Measurements from ENCODE around the gene CCDC60. TPM values are rescaled to one million over a fixed set of nuclear protein-coding genes. Genes with fewer than 3 reads are reported as not detected.

Gene CCDC60
- polyA plus RNA-seq, 3 donors: not detected

DNA sequence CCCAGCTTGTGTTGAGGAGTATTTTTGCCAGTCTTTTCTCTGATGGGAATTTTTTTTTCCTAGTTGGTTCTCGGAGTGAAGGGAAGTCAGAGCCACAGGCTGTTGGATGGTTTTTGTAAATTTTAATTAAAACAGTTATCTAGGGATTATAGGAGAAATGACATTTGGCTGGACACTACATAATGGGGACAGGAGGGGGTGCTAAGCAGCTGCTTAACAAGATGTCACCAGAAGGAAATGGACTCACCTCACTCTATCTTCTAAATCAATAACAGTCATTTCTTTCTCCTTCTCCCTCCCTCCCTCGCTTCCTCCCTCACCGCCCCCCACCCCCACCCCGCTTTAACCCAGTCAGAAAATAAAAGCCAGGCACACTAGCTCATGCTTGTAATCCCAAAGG, 165.7 kb downstream of the CCDC60 start:
- Histone ChIP-seq H2AFZ (ENCODE audit: insufficient read depth, low read depth, low read length, poor library complexity, severe bottlenecking) (no peak overlapping the region), H3K4me2 (replicated peaks; ENCODE audit: extremely low read depth, low read length, poor library complexity, severe bottlenecking) (no peak overlapping the region), H3K4me3 (replicated peaks in 1 of 3; ENCODE audit: low read depth in 2 of 3, low read length in 3 of 3) (no peak overlapping the region), H3K79me2 (ENCODE audit: insufficient read depth, low read length) (no peaks in the 10 kb centered on the region), H3K4me1 (ENCODE audit: control insufficient read depth in 1 of 2, insufficient read depth in 2 of 2, low read length in 2 of 2) (no peaks in the 10 kb centered on the region), H3K9me3 (replicated peaks in 1 of 2; ENCODE audit: control insufficient read depth in 1 of 2, insufficient read depth in 1 of 2, low read length in 2 of 2) (no peaks in the 10 kb centered on the region), H4K20me1 (ENCODE audit: insufficient read depth, low read length) (no peaks in the 10 kb centered on the region), H3K27me3 (ENCODE audit: control insufficient read depth in 2 of 2, insufficient read depth in 2 of 2, low read length in 2 of 2) (peaks cover 0 to 3% of the 10 kb centered on the region in 2 donors), H3K36me3 (replicated peaks in 1 of 2; ENCODE audit: control insufficient read depth in 1 of 2, insufficient read depth in 2 of 2, low read length in 2 of 2) (no peaks in the 10 kb centered on the region), H3K27ac (ENCODE audit: low read depth in 1 of 2, low read length in 2 of 2) (no peak overlapping the region), H3K9ac (ENCODE audit: insufficient read depth, low read length, poor library complexity, severe bottlenecking) (no peak overlapping the region)
- Mint-ChIP-seq H3K4me3 (no peak overlapping the region), H3K27me3 (ENCODE audit: low read depth in 3 of 3) (peaks cover 9 to 13% (median 11%) of the 10 kb centered on the region in 3 donors), H3K4me1 (no peaks in the 10 kb centered on the region), H3K36me3 (no peaks in the 10 kb centered on the region), H3K9me3 (peaks cover 0 to 2% (median 0%) of the 10 kb centered on the region in 7 donors), H3K27ac (no peak overlapping the region)
- intact Hi-C loops (cut with micrococcal nuclease): no loop called here
- 64% methylated on average over 2 of the region's 4 CpGs for WGBS (ENCODE audit: insufficient coverage)
- DNase-seq: no peak
- TF ChIP-seq, protein P1, sequence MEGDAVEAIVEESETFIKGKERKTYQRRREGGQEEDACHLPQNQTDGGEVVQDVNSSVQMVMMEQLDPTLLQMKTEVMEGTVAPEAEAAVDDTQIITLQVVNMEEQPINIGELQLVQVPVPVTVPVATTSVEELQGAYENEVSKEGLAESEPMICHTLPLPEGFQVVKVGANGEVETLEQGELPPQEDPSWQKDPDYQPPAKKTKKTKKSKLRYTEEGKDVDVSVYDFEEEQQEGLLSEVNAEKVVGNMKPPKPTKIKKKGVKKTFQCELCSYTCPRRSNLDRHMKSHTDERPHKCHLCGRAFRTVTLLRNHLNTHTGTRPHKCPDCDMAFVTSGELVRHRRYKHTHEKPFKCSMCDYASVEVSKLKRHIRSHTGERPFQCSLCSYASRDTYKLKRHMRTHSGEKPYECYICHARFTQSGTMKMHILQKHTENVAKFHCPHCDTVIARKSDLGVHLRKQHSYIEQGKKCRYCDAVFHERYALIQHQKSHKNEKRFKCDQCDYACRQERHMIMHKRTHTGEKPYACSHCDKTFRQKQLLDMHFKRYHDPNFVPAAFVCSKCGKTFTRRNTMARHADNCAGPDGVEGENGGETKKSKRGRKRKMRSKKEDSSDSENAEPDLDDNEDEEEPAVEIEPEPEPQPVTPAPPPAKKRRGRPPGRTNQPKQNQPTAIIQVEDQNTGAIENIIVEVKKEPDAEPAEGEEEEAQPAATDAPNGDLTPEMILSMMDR (IDR thresholded peaks at IDR 0.05): no peak

DNA sequence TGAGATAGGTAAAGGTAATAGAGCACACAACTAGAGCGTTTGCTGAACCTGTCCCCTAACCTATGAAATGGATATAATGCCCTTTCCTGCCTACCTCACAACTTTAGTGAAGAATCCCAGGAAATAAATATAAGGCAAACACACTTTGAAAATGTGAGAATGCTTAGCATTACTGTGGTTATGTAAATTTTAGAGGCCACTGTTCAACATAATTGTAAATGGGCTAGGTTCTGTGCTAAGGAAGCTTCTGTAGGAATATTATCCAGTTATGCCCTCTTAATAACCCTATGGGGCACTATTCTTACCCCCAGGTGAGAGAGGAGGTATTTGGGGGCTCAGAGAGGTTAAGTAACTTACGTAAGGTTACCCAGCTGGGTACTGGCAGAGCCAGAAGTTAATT, 166.5 kb downstream of the CCDC60 start:
- Histone ChIP-seq H3K27ac (ENCODE audit: low read depth in 1 of 2, low read length in 2 of 2) (no peak overlapping the region), H3K9ac (ENCODE audit: insufficient read depth, low read length, poor library complexity, severe bottlenecking) (no peak overlapping the region), H3K27me3 (ENCODE audit: control insufficient read depth in 2 of 2, insufficient read depth in 2 of 2, low read length in 2 of 2) (peaks cover 0 to 3% of the 10 kb centered on the region in 2 donors), H2AFZ (ENCODE audit: insufficient read depth, low read depth, low read length, poor library complexity, severe bottlenecking) (no peak overlapping the region), H3K4me3 (replicated peaks in 1 of 3; ENCODE audit: low read depth in 2 of 3, low read length in 3 of 3) (no peak overlapping the region), H3K9me3 (replicated peaks in 1 of 2; ENCODE audit: control insufficient read depth in 1 of 2, insufficient read depth in 1 of 2, low read length in 2 of 2) (no peaks in the 10 kb centered on the region), H3K4me2 (replicated peaks; ENCODE audit: extremely low read depth, low read length, poor library complexity, severe bottlenecking) (no peak overlapping the region), H3K36me3 (replicated peaks in 1 of 2; ENCODE audit: control insufficient read depth in 1 of 2, insufficient read depth in 2 of 2, low read length in 2 of 2) (no peaks in the 10 kb centered on the region), H3K79me2 (ENCODE audit: insufficient read depth, low read length) (no peaks in the 10 kb centered on the region), H4K20me1 (ENCODE audit: insufficient read depth, low read length) (no peaks in the 10 kb centered on the region), H3K4me1 (ENCODE audit: control insufficient read depth in 1 of 2, insufficient read depth in 2 of 2, low read length in 2 of 2) (no peaks in the 10 kb centered on the region)
- H3K27me3 Mint-ChIP-seq (ENCODE audit: low read depth in 3 of 3): peaks cover 7 to 11% (median 11%) of the 10 kb centered on the region in 3 donors
- H3K4me3 Mint-ChIP-seq: no peak overlapping the region
- WGBS (ENCODE audit: insufficient coverage): no CpG with 5 or more reads among the region's 2 CpGs
- intact Hi-C loops (cut with micrococcal nuclease): no loop called here
- H3K4me1 Mint-ChIP-seq: no peaks in the 10 kb centered on the region
- DNase-seq: no peak
- TF ChIP-seq, protein P1 (IDR thresholded peaks at IDR 0.05): no peak
- H3K27ac Mint-ChIP-seq: no peak overlapping the region
- no peaks in the 10 kb centered on the region for H3K36me3 Mint-ChIP-seq
- H3K9me3 Mint-ChIP-seq: peaks cover 0 to 2% (median 0%) of the 10 kb centered on the region in 7 donors

Measured in CD14-positive monocyte (primary cell).